Hematopoietic multipotent progenitor cell treated with erythropoietin and hydrocortisone succinate and interleukin-3 and kit ligand, for 15 days (in vitro differentiated cells): ENCODE data around the gene MILR1.

ENCODE experiments used
- DNase-seq: peaks from one replicate; pipeline ENCODE4 v3.0.0-alpha.2; 2015; ENCODE audit warnings: low spot score

The MILR1 gene

GRCh38 chr17:64503821-64504768 is 55.2 kb downstream of the MILR1 start:
- DNase-seq = no peak

- no peak for DNase-seq
These were observed 55.9 kb downstream of the MILR1 start for GRCh38 chr17:64504769-64505339.

GRCh38 chr17:64505340-64506200 is 56.7 kb downstream of the MILR1 start:
- DNase-seq = peak; percentile 89

- peak; percentile 98 for DNase-seq
These were observed 57.3 kb downstream of the MILR1 start, which contains the start of gene DDX5 for GRCh38 chr17:64506201-64506575. Gene DDX5 (minus strand): TSS chr17:64506289. CDS start chr17:64506119, 170 bp downstream.

GRCh38 chr17:64506576-64507412 is 57.9 kb downstream of the MILR1 start, which contains the start of gene CEP95:
Gene CEP95 (plus strand): TSS chr17:64506977. CDS start chr17:64507098, 121 bp downstream.
- DNase-seq = peak; percentile 93

GRCh38 chr17:64507413-64507782 is 58.5 kb downstream of the MILR1 start:
- DNase-seq = peak; percentile 69

GRCh38 chr17:64508683-64509082 is 59.8 kb downstream of the MILR1 start:
- DNase-seq = no peak

GRCh38 chr17:64509179-64509578 is 60.3 kb downstream of the MILR1 start:
- DNase-seq = no peak

GRCh38 chr17:64515419-64515818 is 66.5 kb downstream of the MILR1 start:
- DNase-seq = no peak

GRCh38 chr17:64515829-64516228 is 66.9 kb downstream of the MILR1 start:
- DNase-seq = no peak
